ENCODE measurements around the gene KRT10.

The KRT10 gene

DNA sequence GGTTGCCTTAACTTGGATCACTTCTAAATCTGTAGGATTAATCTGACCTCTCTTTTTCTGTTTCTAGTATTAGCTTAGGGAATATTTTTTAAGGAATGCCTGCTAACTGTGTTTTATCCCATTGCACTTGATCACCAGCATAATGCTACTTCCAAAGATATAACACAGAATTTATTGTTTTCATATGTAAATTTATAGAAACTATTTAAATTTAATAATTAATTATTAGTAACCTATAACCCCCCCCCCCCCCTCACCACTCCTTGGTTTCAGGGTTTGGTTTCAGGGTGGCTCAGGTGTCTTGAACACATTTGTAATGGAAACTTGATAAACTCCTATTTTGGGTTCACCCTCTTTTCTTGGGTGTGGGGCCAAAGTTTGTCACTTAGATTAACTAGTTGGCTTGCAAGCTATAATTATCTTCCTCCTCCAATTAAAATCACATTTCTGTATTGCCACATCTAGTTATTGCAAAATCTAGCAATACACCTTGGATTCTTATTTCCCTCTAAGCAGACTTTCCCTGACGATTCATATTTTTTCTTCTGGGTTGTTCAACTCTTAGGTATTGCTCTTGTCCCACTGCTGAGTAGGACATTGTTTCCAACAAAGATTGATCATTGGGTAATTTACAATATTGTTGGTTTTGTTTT, 26.3 kb upstream of the KRT10 start:
- TF ChIP-seq, protein P1, sequence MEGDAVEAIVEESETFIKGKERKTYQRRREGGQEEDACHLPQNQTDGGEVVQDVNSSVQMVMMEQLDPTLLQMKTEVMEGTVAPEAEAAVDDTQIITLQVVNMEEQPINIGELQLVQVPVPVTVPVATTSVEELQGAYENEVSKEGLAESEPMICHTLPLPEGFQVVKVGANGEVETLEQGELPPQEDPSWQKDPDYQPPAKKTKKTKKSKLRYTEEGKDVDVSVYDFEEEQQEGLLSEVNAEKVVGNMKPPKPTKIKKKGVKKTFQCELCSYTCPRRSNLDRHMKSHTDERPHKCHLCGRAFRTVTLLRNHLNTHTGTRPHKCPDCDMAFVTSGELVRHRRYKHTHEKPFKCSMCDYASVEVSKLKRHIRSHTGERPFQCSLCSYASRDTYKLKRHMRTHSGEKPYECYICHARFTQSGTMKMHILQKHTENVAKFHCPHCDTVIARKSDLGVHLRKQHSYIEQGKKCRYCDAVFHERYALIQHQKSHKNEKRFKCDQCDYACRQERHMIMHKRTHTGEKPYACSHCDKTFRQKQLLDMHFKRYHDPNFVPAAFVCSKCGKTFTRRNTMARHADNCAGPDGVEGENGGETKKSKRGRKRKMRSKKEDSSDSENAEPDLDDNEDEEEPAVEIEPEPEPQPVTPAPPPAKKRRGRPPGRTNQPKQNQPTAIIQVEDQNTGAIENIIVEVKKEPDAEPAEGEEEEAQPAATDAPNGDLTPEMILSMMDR (IDR thresholded peaks at IDR 0.05; ENCODE audit: low read depth, low read length, missing control alignments), result no peak
- no peak for DNase-seq (ENCODE audit: low read depth)
- H3K4me3 ChIP-seq (ENCODE audit: low read depth, low read length), result no peak overlapping the region

DNA sequence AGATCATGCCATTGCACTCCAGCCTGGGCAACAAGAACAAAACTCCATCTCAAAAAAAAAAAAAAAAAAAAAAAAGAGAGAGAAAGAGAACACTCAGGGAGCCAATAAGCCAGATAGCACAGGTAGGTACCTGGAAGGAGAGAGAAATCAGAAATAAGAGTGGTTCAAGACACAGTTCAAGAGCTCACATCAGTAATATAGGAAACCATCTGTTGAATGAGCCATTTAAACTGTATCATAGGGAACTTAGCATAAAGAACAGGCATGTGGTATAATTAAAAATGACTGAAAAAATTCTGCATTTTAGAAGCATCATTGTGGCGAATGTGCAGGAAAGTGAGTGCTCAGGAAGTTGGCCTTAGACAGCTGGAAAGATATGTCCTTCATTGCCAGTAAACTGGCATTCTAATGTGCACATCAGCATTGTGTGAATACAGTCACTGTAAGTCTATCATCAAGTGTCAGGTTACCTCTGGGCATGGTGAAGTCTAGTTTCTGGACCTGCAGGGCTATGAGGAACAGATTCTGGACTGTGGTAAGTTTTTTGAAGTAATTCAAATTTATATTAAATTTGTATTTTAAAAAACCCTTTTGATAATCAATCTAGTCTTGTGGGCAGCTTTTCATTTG, 24.2 kb upstream of the KRT10 start:
- TF ChIP-seq, protein P1 (IDR thresholded peaks at IDR 0.05; ENCODE audit: low read depth, low read length, missing control alignments), result no peak
- DNase-seq (ENCODE audit: low read depth), result no peak
- no peak overlapping the region for H3K4me3 ChIP-seq (ENCODE audit: low read depth, low read length)

DNA sequence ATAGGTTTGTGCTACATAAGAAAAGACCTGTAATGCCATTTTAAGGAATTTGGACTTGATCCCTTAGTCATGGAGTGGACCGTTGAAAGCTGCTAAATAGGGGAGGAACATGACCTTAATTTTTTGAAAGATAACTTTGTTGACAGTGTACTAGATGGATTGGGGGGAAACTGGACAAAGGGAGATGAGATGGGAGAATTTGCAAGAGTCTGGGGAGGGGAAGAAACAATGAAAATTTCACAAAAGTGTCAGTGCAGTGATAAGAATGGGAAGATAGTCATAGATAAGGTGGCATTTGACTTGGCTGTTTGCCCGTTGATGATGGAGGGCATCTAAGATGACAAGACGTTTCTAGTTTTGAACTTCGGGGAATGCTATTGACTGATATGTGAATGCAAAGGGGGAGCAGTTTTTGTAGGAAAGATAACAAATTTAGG, 22.3 kb upstream of the KRT10 start:
- TF ChIP-seq, protein P1 (IDR thresholded peaks at IDR 0.05; ENCODE audit: low read depth, low read length, missing control alignments), result no peak
- no peak overlapping the region for H3K4me3 ChIP-seq (ENCODE audit: low read depth, low read length)
- DNase-seq (ENCODE audit: low read depth), result no peak

DNA sequence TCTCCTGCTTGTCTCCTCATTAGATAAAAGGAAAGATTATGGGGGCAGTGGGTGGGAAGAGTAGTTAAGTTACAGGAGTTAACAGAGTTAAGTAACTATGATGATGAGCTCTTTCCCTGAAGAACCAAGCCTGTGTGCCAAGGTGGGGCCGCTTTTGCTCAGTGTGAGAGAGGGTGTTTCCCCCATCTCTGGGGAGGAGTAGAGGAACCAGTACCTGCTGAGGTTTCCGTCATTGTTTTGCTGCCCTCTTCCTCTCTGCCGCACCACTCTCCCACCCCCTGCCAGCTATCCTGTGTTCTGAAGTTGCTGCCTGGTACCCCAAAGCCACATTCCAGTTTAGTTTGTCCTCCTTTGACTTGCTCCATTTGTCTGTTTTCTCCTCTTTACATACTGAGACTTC, 20.8 kb upstream of the KRT10 start:
- H3K4me3 ChIP-seq (ENCODE audit: low read depth, low read length), result no peak overlapping the region
- TF ChIP-seq, protein P1 (IDR thresholded peaks at IDR 0.05; ENCODE audit: low read depth, low read length, missing control alignments), result no peak
- no peak for DNase-seq (ENCODE audit: low read depth)

DNA sequence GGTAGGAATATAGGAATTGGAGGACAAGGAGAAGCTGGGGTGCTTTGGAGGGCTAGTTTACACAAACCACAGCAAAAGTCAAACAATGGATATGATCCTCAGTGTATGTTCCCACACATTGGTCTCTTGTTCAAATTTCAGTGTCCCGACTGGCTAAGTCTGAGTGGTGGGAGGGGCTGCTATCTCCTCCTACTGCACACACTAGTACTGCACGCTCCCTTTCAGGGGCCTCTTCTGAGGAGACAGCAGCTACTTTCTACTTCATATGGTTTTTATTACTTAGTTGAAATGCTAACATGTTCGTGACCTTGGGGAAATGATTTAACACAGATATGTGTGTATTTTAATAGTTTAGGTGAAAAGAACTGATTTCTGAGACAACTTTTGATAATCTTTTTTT, 18.8 kb upstream of the KRT10 start:
- TF ChIP-seq, protein P1 (IDR thresholded peaks at IDR 0.05; ENCODE audit: low read depth, low read length, missing control alignments), result no peak
- DNase-seq (ENCODE audit: low read depth), result no peak
- H3K4me3 ChIP-seq (ENCODE audit: low read depth, low read length), result no peak overlapping the region

DNA sequence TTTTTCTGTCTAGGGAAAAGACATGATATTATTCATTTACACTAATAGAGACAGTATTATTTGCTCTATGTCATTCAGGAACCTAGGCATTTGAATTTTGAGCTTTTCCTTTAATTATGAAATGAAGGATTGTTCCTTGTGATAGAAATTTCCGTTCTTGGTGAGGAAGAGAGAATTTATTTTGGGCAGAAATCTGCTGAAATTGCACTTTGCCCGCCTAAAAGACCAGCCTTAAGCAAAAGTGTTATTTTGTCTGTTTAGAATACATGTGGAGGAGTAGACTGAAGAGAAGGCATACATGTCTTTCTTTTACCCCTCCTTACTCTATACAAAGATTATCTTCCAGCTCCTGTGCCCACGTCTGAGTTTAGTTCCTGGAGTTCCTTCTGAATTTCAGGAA, 16.8 kb upstream of the KRT10 start:
- TF ChIP-seq, protein P1 (IDR thresholded peaks at IDR 0.05; ENCODE audit: low read depth, low read length, missing control alignments), result no peak
- no peak for DNase-seq (ENCODE audit: low read depth)
- H3K4me3 ChIP-seq (ENCODE audit: low read depth, low read length), result no peak overlapping the region

DNA sequence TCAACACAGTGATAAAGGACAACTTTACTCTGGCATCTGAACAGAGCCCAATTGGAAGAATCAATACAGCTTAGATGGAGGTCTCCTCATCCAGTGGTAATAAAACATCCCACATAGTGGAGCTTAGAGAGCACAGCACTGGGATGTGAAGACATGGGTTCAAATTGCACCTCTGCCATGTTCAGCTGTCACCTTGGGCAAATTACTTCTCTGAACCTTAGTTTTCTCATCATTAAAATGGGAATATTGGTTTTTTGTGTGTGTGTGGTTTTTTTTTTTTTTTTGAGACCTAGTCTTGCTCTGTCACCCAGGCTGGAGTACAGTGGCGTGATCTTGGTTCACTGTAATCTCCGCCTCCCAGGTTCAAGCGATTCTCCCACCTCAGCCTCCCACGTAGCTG, 13.6 kb upstream of the KRT10 start:
- no peak for DNase-seq (ENCODE audit: low read depth)
- TF ChIP-seq, protein P1 (IDR thresholded peaks at IDR 0.05; ENCODE audit: low read depth, low read length, missing control alignments), result no peak
- H3K4me3 ChIP-seq (ENCODE audit: low read depth, low read length), result no peak overlapping the region

All from GM12864 (cell line).